Brain microvascular endothelial cell (primary cell): ENCODE measurements around the gene NEGR1.

ENCODE experiments used
- DNase-seq: peaks from one replicate; pipeline ENCODE4 v3.0.0-alpha.2; 2020
- H3K27ac ChIP-seq: fragments of 250-450 bp; sonication (Bioruptor Pico); 2 replicates; pipeline ENCODE4 v1.5.1; 2020; ENCODE audit warnings: mild to moderate bottlenecking, moderate library complexity
- H3K27me3 ChIP-seq: fragments of 250-450 bp; sonication (Bioruptor Pico); replicated peaks from 2 replicates; pipeline ENCODE4 v1.5.1; 2020; ENCODE audit warnings: mild to moderate bottlenecking
- H3K36me3 ChIP-seq: fragments of 250-450 bp; sonication (Bioruptor Pico); replicated peaks from 2 replicates; pipeline ENCODE4 v1.5.1; 2020; ENCODE audit warnings: mild to moderate bottlenecking
- H3K4me3 ChIP-seq: 2 replicates; pipeline ENCODE4 v1.5.1; 2011; ENCODE audit warnings: low read depth, mild to moderate bottlenecking, control low read depth, low read length, moderate library complexity
- CTCF ChIP-seq: IDR thresholded peaks from 2 replicates; pipeline ENCODE4 v1.5.1; 2011; ENCODE audit warnings: low read depth, mild to moderate bottlenecking, moderate library complexity, low read length, control low read depth, inconsistent platforms; ENCODE audit errors: missing control alignments
- in situ Hi-C: cut with HindIII; loops from 2 replicates; pipeline ENCODE4 v1.10.0; 2017; ENCODE audit warnings: low sequenced_read_pairs, low pct_ligation_motif_present

NEGR1 gene

DNA sequence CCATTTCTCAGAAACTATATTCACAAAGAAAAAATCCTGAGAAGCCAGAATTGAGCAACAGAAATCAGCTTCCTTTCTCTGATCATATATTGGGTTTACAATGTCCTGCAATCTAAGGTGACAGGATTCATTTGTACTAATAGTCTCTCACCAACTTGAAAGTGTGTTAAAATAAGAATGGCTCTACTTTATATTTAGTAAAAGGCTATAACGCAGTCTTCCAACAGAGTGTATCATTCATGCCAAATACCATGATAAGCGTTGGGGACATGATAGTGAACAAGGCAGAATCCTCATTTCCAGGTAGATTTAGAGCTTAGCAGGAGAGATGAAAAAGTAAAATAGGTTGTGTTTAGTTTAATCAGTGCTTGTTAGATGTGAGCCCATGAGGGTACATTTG lies 682.3 kb downstream of the NEGR1 start:
- H3K27me3 ChIP-seq = no peaks in the 10 kb centered on the region
- in situ Hi-C loops = no loop called here
- no peaks in the 10 kb centered on the region for H3K36me3 ChIP-seq
- no peak overlapping the region for H3K4me3 ChIP-seq
- TF ChIP-seq CTCF = no peak
- no peak overlapping the region for H3K27ac ChIP-seq
- no peak for DNase-seq

DNA sequence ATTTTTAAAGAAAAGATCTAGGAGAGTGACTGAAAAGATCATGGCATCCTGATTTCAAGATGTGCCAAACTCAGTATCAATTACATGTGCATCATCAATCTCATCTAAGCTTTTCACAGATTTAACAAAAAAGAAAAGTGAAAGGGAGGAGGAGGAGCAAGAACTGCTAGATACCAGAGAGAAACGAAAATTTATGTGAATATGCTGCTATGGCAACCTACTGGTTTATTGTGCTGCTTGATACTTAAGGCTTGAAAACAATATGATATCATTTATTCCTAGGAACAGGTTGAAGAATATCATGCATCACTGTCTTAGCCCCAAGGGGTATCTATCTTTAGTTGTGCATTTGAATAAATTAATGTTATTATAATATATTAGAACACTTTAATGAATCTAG lies 683.0 kb downstream of the NEGR1 start:
- Histone ChIP-seq H3K36me3 (no peaks in the 10 kb centered on the region), H3K27ac (no peak overlapping the region), H3K4me3 (no peak overlapping the region), H3K27me3 (no peaks in the 10 kb centered on the region)
- in situ Hi-C loops = no loop called here
- no peak for TF ChIP-seq CTCF
- no peak for DNase-seq

DNA sequence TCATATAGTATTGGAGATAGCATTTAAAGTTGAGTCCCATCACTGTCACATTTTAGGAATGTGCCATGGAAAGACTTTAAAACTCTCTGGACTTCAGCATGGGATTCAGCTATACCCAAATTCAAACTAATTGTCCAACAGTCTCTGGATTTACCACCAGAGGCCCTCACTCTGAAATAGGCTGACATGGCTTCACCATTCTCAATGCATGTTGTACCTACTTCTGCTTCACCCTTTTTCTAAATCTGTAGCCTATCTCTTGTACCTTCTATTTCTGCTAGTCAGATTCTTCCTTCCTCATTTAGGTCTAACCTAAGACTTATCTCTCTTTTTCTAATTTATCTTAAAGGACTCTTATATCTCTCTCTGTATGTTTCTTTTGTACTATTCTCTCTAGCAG lies 688.8 kb downstream of the NEGR1 start:
- no peaks in the 10 kb centered on the region for H3K27me3 ChIP-seq
- H3K27ac ChIP-seq = no peak overlapping the region
- no peak for DNase-seq
- no peak overlapping the region for H3K4me3 ChIP-seq
- peak; percentile 45 for TF ChIP-seq CTCF
- in situ Hi-C loops = no loop called here
- H3K36me3 ChIP-seq = no peaks in the 10 kb centered on the region

DNA sequence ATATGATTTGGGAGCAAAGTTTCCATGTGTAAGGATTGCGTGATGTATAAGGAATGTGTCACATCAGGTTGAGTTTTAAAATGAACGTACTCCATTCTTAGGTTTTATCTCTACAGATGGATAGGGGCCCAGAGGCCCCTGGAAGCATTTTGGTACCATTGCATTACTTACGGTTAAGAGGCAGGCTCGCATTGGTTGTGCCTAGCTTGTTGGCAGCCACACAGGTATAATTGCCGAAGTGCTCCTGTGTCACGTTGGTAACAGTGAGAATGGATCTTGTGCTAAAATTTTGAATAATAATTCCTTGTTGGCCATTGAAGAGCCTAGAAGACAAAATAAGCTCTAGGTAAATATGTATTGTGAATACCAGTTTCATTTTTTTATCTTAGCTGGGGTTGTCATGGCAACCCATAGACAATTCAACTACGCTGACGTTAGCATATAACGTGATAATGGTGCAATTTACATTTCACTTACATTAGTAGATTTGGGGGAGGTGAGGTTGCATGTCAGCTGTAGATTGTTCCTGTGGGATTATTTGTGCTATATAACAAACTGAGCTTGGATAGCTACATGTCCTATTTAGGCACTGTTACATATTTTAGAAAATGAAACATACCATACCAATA lies 689.6 kb downstream of the NEGR1 start:
- DNase-seq = no peak
- H3K27ac ChIP-seq = no peak overlapping the region
- no peak for TF ChIP-seq CTCF
- in situ Hi-C loops = no loop called here
- H3K4me3 ChIP-seq = no peak overlapping the region
- H3K36me3 ChIP-seq = no peaks in the 10 kb centered on the region
- no peaks in the 10 kb centered on the region for H3K27me3 ChIP-seq

DNA sequence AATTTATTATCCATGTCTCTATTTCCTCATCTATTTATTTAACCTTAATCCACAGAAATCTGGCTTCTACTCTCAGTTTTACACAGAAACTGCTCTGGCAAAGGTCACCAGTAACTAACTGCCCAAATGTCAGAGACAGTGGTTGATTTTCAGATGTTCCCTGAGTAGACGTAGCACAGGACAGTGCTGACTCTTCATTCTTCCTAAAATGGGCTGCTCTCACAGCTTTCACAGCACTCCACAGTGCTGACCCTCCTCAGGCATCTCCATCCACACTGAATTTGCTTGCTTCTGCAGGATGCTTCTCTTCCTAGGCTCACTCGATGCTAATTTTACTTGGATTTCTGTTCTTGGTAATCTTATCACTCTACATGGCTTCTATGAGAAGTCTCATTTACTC lies 693.3 kb downstream of the NEGR1 start:
- Histone ChIP-seq H3K27ac (no peak overlapping the region), H3K4me3 (no peak overlapping the region), H3K36me3 (no peaks in the 10 kb centered on the region), H3K27me3 (no peaks in the 10 kb centered on the region)
- no peak for DNase-seq
- in situ Hi-C loops = no loop called here
- TF ChIP-seq CTCF = no peak

DNA sequence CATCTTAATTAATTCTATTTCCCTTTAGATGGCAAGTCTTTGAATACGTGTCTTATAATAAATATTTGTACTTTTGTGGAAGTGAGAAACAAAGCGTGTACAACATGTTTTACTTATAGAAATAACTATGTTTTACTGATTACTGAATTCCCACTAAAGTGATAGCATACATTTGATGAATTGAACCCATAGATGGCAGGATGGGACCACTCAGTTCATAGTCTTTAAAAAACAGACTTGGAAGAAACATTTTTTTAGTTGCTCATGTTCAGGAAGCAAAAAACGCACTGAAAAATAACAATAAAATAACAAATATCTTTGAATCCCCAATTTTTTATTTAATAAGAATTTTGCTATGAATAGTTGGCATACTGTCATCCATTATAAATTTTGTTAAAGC lies 694.4 kb downstream of the NEGR1 start:
- in situ Hi-C loops = no loop called here
- DNase-seq = no peak
- no peaks in the 10 kb centered on the region for H3K27me3 ChIP-seq
- H3K36me3 ChIP-seq = no peaks in the 10 kb centered on the region
- TF ChIP-seq CTCF = peak; percentile 8
- H3K27ac ChIP-seq = no peak overlapping the region
- H3K4me3 ChIP-seq = no peak overlapping the region
